Thyroid gland (tissue), 4 donors: ENCODE data around the gene TMBIM6.
"Not testable (repeated sequence)": the region's sequence is repeated elsewhere in the genome, so short reads cannot be mapped to it uniquely, and the experiment has no call there.

Experiments
- CTCF ChIP-seq, 6 experiments: fragments of 200-600 bp in 3 of 6; fragments of 450-650 bp in 3 of 6; sonication (generic) in 3 of 6; IDR thresholded peaks; one replicate each; pipeline ENCODE4 v1.5.1; 2016 to 2019; ENCODE audit warnings: antibody characterized with exemption in 6 of 6, mild to moderate bottlenecking in 2 of 6, inconsistent platforms in 1 of 6, moderate library complexity in 1 of 6
- POLR2A ChIP-seq, 2 donors: fragments of 450-650 bp; IDR thresholded peaks; one replicate each; pipeline ENCODE4 v1.6.1; 2017; ENCODE audit warnings: antibody characterized with exemption in 2 of 2, mild to moderate bottlenecking in 2 of 2, moderate library complexity in 1 of 2

- TF ChIP-seq POLR2A, CTCF (IDR thresholded peaks at IDR 0.05): not testable (repeated sequence)
Observed at GRCh38 chr12:49734900-49735299, 6.5 kb upstream of the TMBIM6 start.
